Measurements from ENCODE around the gene PAQR4. TPM values are rescaled to one million over a fixed set of nuclear protein-coding genes. Genes with fewer than 3 reads are reported as not detected.

PAQR4 gene
- total RNA-seq, 2 experiments from 2014 or later, result 40.7 to 42.4 TPM

GRCh38 chr16:3008690-3009037 lies 39.5 kb downstream of the PAQR4 start:
- Mint-ChIP-seq H3K4me1 (peaks cover 21% of the 10 kb centered on the region), H3K9me3 (no peaks in the 10 kb centered on the region), H3K27me3 (peaks cover 52% of the 10 kb centered on the region), H3K27ac (no peak overlapping the region), H3K4me3 (peak overlapping the region; percentile 43), H3K36me3 (no peaks in the 10 kb centered on the region)
- ATAC-seq (ENCODE audit: low read depth) (no peak), DNase-seq (no peak)
- POLR2A ChIA-PET, result interaction anchor here (1.4 to 1.7 kb wide), 2 partner anchors 11 to 171 kb away, joined by 3 to 7 read pairs; partner anchors contain the start of gene TNFRSF12A

- POLR2A ChIA-PET, result interaction anchor here (0.6 to 1.2 kb wide), 3 partner anchors 10 to 126 kb away, joined by 3 to 4 read pairs (median 3); partner anchors contain the start of gene TNFRSF12A
- Mint-ChIP-seq H3K4me1 (peaks cover 20% of the 10 kb centered on the region), H3K9me3 (no peaks in the 10 kb centered on the region)
These were observed 40.6 kb downstream of the PAQR4 start for GRCh38 chr16:3009568-3010390.

GRCh38 chr16:3010510-3010909 lies 41.4 kb downstream of the PAQR4 start:
- Mint-ChIP-seq H3K4me3 (no peak overlapping the region), H3K27ac (no peak overlapping the region), H3K27me3 (peaks cover 51% of the 10 kb centered on the region), H3K9me3 (no peaks in the 10 kb centered on the region), H3K4me1 (peaks cover 18% of the 10 kb centered on the region), H3K36me3 (no peaks in the 10 kb centered on the region)
- ATAC-seq (ENCODE audit: low read depth), result no peak
- DNase-seq, result no peak
- POLR2A ChIA-PET, result interaction anchor here (1.2 kb wide), 2 partner anchors 10 to 38 kb away, joined by 3 to 4 read pairs; partner anchors contain the start of gene TNFRSF12A

More at GRCh38 chr16:3009568-3010390, 40.6 kb downstream of the PAQR4 start:
- ATAC-seq (ENCODE audit: low read depth) (no peak), DNase-seq (no peak)
- Mint-ChIP-seq H3K27me3 (peaks cover 52% of the 10 kb centered on the region), H3K4me3 (no peak overlapping the region), H3K27ac (no peak overlapping the region), H3K36me3 (no peaks in the 10 kb centered on the region)

DNA sequence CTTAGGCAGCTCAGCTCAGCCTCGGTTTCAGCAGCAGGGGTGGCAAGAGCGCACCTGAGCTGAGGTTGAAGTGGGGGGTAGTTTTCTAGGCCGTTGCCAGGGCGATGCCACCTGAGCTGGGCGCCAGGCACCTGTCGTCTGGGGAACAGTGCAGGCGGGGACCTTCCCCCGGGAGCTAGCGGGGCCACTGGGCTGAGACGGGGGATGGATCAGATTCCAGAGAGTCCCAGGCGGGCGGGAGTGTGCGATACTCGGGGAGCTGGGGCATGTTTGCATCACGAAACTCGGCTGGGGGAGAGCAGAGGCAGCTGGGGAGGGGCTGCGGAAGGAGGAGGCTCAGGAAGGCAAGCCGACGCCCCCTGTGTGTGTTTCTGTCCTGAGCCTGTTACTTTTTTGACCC lies 43.1 kb downstream of the PAQR4 start:
- POLR2A ChIA-PET, result interaction anchor here (0.6 kb wide), 1 partner anchor 544 kb away, joined by 9 read pairs; no protein-coding TSS in a partner anchor
- ATAC-seq (ENCODE audit: low read depth) (no peak), DNase-seq (no peak)
- Mint-ChIP-seq H3K4me1 (peaks cover 16% of the 10 kb centered on the region), H3K9me3 (no peaks in the 10 kb centered on the region), H3K27me3 (peaks cover 45% of the 10 kb centered on the region), H3K27ac (no peak overlapping the region), H3K4me3 (no peak overlapping the region), H3K36me3 (no peaks in the 10 kb centered on the region)

DNA sequence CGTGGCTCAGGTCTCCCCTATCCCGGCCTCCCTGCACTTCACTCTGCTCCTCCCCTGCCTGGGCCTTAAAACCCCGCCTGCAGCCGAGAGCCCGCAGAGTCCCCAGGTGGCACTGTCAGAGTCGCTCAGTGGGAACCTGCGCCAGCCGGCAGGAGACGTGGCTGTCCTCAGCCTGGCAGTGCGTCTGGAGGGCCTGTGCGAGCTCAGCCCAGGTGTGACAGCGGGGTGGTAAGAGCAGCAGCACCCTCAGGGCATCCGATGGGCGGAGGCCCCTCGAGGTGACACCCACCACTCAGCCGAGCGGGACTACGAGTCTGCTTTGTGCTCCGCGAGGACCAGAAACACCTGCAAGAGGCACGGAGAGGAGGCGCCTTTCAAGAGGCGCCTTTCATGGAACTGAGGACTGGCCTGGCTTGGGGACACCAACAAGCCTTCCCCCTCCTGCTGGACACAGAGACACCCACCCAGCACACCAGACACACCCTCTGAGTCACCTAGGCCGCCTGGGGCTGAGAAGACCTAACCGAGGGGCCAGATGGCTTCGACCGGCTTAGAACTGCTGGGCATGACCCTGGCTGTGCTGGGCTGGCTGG lies 43.8 kb downstream of the PAQR4 start, which contains the start of gene CLDN9:
CLDN9 (plus strand) TSS at position 96 of the 593 bp plus-strand sequence; CDS start at position 536, 440 bp downstream.
- Mint-ChIP-seq H3K9me3 (no peaks in the 10 kb centered on the region), H3K4me3 (no peak within 1 kb of the TSS), H3K36me3 (no peaks in the 10 kb centered on the region), H3K4me1 (peaks cover 10% of the 10 kb centered on the region), H3K27ac (no peak within 1 kb of the TSS), H3K27me3 (peaks cover 39% of the 10 kb centered on the region)
- DNase-seq, result no peak
- POLR2A ChIA-PET, result no interaction called here
- no peak for ATAC-seq (ENCODE audit: low read depth)

- Mint-ChIP-seq H3K4me1 (peaks cover 8% of the 10 kb centered on the region), H3K4me3 (no peak overlapping the region), H3K9me3 (no peaks in the 10 kb centered on the region), H3K27me3 (peaks cover 37% of the 10 kb centered on the region), H3K27ac (no peak overlapping the region), H3K36me3 (no peaks in the 10 kb centered on the region)
- ATAC-seq (ENCODE audit: low read depth) (no peak), DNase-seq (no peak)
- POLR2A ChIA-PET, result no interaction called here
These were observed 44.4 kb downstream of the PAQR4 start for GRCh38 chr16:3013491-3013951.

DNA sequence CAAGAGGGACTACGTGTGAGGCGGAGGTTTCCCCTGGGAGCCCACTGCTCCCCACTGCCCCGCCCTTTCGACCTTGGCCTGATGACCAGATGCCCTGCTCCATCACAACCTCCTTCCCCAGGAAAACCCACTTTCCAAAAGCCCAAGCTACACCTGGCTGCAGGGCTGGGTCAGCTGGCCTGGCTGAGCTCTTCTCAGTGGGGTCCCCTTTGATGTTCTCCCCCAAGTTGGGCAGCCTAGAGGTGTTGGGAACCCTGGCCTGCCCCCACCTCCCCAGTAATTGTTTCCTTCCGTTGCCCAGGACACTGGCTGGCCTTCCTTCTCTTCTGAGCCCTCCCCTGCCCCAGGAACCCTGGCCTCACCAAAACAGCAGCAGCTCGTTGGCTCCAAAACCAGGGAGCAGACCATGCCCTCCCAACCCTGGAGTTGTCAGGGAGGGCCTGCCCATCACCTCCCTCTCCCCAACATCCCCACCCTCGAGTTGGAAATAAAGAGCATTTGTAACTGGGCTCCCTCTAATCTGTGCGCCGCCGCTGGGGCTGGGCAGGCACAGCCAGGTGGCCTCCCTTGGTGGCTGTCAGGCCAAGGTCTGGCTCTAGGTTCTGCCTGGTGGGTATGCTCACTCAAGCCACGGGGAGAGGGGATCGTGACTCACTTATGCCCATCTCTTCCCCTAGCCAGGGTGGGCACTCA lies 45.0 kb downstream of the PAQR4 start:
- no peak overlapping the region for H3K4me3 Mint-ChIP-seq

GRCh38 chr16:3014971-3015370 lies 45.8 kb downstream of the PAQR4 start:
- ATAC-seq (ENCODE audit: low read depth), result no peak
- POLR2A ChIA-PET, result interaction anchor here (1.0 kb wide), 1 partner anchor 30 kb away, joined by 3 read pairs; no protein-coding TSS in a partner anchor
- peaks cover 46% of the 10 kb centered on the region for H3K27me3 Mint-ChIP-seq

More for the DNA sequence above, 45.0 kb downstream of the PAQR4 start:
- DNase-seq (no peak), ATAC-seq (ENCODE audit: low read depth) (no peak)
- POLR2A ChIA-PET, result no interaction called here
- peaks cover 40% of the 10 kb centered on the region for H3K27me3 Mint-ChIP-seq
- H3K4me1 Mint-ChIP-seq, result peaks cover 4% of the 10 kb centered on the region
- no peaks in the 10 kb centered on the region for H3K9me3 Mint-ChIP-seq
- H3K36me3 Mint-ChIP-seq, result no peaks in the 10 kb centered on the region
- no peak overlapping the region for H3K27ac Mint-ChIP-seq

DNA sequence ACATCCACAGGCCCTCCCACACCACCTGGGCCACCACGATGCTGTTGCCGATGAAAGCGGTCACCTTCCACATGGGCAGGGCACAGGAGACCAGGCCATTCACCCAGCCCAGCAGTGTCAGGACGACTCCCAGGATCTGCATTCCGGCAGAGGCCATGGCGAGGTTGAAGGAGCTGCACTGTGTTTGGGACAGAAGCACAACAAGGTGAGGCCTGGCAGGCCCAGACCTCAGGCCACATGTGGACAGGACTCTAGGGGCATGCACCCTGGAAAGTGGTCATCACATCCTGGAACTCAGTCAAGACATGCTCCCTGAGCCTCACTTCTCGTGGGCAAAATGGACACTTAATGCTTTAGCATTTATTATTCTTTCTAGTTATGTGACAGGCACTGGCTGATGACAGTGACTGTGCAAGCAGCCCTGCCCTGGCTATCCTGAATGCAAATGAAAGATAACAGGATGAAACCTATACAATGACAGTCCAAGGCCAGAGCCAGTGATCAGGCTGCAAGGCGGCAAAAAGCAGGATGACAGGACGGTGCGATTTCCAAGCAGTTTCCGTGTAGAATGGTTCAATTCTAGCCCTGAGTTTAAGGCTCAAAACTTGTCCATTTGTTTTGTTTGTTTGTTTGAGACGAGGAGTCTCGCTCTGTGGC lies 46.8 kb downstream of the PAQR4 start:
- Mint-ChIP-seq H3K27me3 (peaks cover 47% of the 10 kb centered on the region), H3K36me3 (no peaks in the 10 kb centered on the region), H3K4me1 (peaks cover 11% of the 10 kb centered on the region), H3K27ac (no peak overlapping the region), H3K9me3 (no peaks in the 10 kb centered on the region), H3K4me3 (no peak overlapping the region)
- ATAC-seq (ENCODE audit: low read depth), result no peak
- DNase-seq, result no peak
- POLR2A ChIA-PET, result interaction anchor here (1.0 kb wide), 1 partner anchor 29 kb away, joined by 3 read pairs; no protein-coding TSS in a partner anchor

More at GRCh38 chr16:3014971-3015370, 45.8 kb downstream of the PAQR4 start:
- H3K9me3 Mint-ChIP-seq, result no peaks in the 10 kb centered on the region
- no peak for DNase-seq
- no peak overlapping the region for H3K27ac Mint-ChIP-seq
- H3K36me3 Mint-ChIP-seq, result no peaks in the 10 kb centered on the region
- H3K4me1 Mint-ChIP-seq, result peaks cover 8% of the 10 kb centered on the region
- no peak overlapping the region for H3K4me3 Mint-ChIP-seq

DNA sequence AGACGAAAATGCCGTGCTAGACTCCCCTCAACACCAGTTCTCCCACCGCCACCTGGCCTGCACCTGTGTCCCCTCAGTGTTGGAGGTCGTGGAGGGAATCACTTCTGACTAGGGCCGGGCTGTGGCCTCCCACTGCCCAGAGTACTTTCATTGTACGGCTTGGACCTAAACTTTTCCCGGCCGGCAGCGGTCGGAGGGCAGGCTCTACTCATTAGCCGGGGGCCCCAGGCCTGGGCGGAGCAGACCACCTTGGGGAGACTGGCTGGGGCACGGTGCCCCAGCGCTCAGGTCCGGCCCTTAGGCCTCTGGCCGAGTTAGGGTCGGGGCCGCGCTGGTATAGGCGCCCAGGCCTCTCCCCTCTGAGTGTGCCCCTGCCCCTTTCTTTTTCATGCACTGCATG lies 48.2 kb downstream of the PAQR4 start:
- no peaks in the 10 kb centered on the region for H3K36me3 Mint-ChIP-seq
- H3K9me3 Mint-ChIP-seq, result no peaks in the 10 kb centered on the region
- ATAC-seq (ENCODE audit: low read depth) (no peak), DNase-seq (no peak)
- H3K4me1 Mint-ChIP-seq, result peaks cover 23% of the 10 kb centered on the region
- H3K27ac Mint-ChIP-seq, result no peak overlapping the region
- no peak overlapping the region for H3K4me3 Mint-ChIP-seq
- POLR2A ChIA-PET, result no interaction called here
- H3K27me3 Mint-ChIP-seq, result peaks cover 39% of the 10 kb centered on the region

DNA sequence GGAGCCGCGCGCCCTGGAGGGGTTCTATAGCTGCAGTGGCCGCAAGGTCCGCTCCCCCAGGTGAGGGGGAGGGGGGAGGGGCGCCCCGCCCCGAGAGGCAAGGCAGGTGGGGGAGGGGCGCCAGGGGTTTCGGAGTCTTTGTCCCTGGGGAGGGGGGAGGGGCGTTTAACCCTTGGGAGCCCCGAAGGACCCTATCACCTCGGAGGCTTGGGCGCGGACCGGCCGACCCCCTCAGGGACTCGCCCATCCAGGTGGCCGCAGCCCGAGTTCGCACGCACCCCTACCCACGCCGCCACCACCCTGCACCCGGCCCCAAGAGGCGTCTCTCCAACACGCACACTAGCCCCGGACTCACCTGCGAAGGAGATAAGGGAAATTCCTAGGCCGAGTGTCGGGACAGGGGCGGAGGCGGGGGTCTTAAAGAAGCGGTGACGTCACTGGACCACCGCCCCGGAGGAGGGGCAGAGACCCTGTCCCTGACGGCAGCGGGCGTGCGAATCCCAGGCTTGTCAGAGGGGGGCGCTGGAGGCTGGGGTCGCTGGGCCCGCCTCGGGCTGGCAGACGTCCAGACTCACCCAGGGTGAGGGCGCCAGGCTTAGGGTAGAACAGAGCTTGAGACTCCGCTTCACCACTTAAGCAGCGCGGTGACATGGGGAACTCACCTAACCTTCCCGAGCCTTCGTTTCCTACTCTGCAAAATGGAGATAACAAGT lies 48.8 kb downstream of the PAQR4 start, which contains the start of gene CLDN6:
CLDN6 (minus strand) TSS at position 390 of the 713 bp plus-strand sequence. CDS start 2,162 bp downstream, outside the sequence.
- H3K4me1 Mint-ChIP-seq, result peaks cover 29% of the 10 kb centered on the region

GRCh38 chr16:3019594-3020246 lies 50.6 kb downstream of the PAQR4 start:
- Mint-ChIP-seq H3K27me3 (peaks cover 28% of the 10 kb centered on the region), H3K4me3 (peak overlapping the region; percentile 90), H3K27ac (peak overlapping the region; percentile 54), H3K36me3 (peaks cover 2% of the 10 kb centered on the region), H3K4me1 (peaks cover 36% of the 10 kb centered on the region), H3K9me3 (no peaks in the 10 kb centered on the region)
- ATAC-seq (ENCODE audit: low read depth), result no peak
- POLR2A ChIA-PET, result interaction anchor here (0.8 to 2.6 kb wide), 13 partner anchors 10 to 109 kb away, joined by 3 to 19 read pairs (median 3); partner anchors contain the start of gene MMP25
- DNase-seq, result no peak

More for the DNA sequence above, 48.8 kb downstream of the PAQR4 start, which contains the start of gene CLDN6:
- no peak within 1 kb of the TSS for H3K27ac Mint-ChIP-seq
- POLR2A ChIA-PET, result no interaction called here
- H3K36me3 Mint-ChIP-seq, result no peaks in the 10 kb centered on the region
- ATAC-seq (ENCODE audit: low read depth) (no peak), DNase-seq (no peak)
- H3K9me3 Mint-ChIP-seq, result no peaks in the 10 kb centered on the region
- no peak within 1 kb of the TSS for H3K4me3 Mint-ChIP-seq
- H3K27me3 Mint-ChIP-seq, result peaks cover 32% of the 10 kb centered on the region
